Stomach (tissue), 9 donors: ENCODE results near the gene ZNF391. TPM values are rescaled to one million over a fixed set of nuclear protein-coding genes. Genes with fewer than 3 reads are reported as not detected.

ENCODE experiments used
- DNase-seq, 2 donors: peaks; one replicate each; pipeline versions ENCODE4 v3.0.0 to v3.0.0-alpha.2; 2013 to 2019
- H3K27ac ChIP-seq, 5 donors: fragments of 200-600 bp in 4 of 5; sonication (generic) in 4 of 5; one replicate each; pipeline ENCODE4 v1.5.1; 2013 to 2019; ENCODE audit warnings: mild to moderate bottlenecking in 1 of 5, moderate library complexity in 1 of 5
- H3K27me3 ChIP-seq, 3 donors: fragments of 200-600 bp; sonication (generic); one replicate each; pipeline ENCODE4 v1.5.1; 2017 to 2019; ENCODE audit warnings: mixed run types in 1 of 3
- H3K36me3 ChIP-seq, 4 donors: fragments of 200-600 bp; sonication (generic); 1 replicate in 3 of 4; 2 replicates in 1 of 4; pipeline ENCODE4 v1.5.1; 2016 to 2019
- H3K4me1 ChIP-seq, 4 donors: fragments of 200-600 bp; sonication (generic); one replicate each; pipeline ENCODE4 v1.5.1; 2016 to 2019
- H3K4me3 ChIP-seq, 4 donors: fragments of 200-600 bp; sonication (generic) in 3 of 4; one replicate each; pipeline ENCODE4 v1.5.1; 2016 to 2019; ENCODE audit warnings: mild to moderate bottlenecking in 1 of 4
- H3K9me3 ChIP-seq, 4 donors: fragments of 200-600 bp; sonication (generic); one replicate each; pipeline ENCODE4 v1.5.1; 2016 to 2019
- EP300 ChIP-seq: sonication (generic); formaldehyde crosslinking; IDR thresholded peaks from one replicate; pipeline ENCODE4 v1.6.1; 2017; ENCODE audit warnings: antibody characterized with exemption
- POLR2A ChIP-seq, 4 donors: fragments of 450-650 bp; IDR thresholded peaks; one replicate each; pipeline ENCODE4 v1.6.1; 2016; ENCODE audit warnings: antibody characterized with exemption in 4 of 4, control low read depth in 2 of 4, mild to moderate bottlenecking in 1 of 4, moderate library complexity in 1 of 4
- POLR2AphosphoS5 ChIP-seq, 3 donors: sonication (generic); formaldehyde crosslinking; IDR thresholded peaks; one replicate each; pipeline ENCODE4 v1.6.1; 2016; ENCODE audit warnings: antibody characterized with exemption in 3 of 3
- WGBS, 5 donors: extraction: QIAGEN DNeasy Blood & Tissue Kit in 3 of 5; methylation state at CpG; one replicate each; pipeline versions ENCODE4 v1.1.5 to v1.1.7; 2013 to 2018; 5-methylcytosine and 5-hydroxymethylcytosine counted together
- intact Hi-C: fragments of 100-400 bp; cut with DNase I; formaldehyde crosslinking; loops from one replicate; pipeline ENCODE4 v1.15.1; 2023; ENCODE audit warnings: low total_unique reads
- polyA plus RNA-seq, 3 donors: library from polyadenylated mRNA; stranded (reverse); fragments of 200-250 nt; gene quantifications; one replicate each; pipeline ENCODE4 v1.2.3, GENCODE V29; 2013
- total RNA-seq, 5 donors: library from RNA; depleted of rRNA; stranded (reverse); fragments of >200 nt; gene quantifications; one replicate each; pipeline versions ENCODE4 v1.1.0 to v1.2.3, GENCODE V29; 2014 to 2016
- TF ChIP-seq, protein P1 (sequence below), 7 experiments: fragments of 450-650 bp in 4 of 7; fragments of 200-600 bp in 3 of 7; sonication (generic) in 3 of 7; IDR thresholded peaks; one replicate each; pipeline ENCODE4 v1.5.1; 2016 to 2019; ENCODE audit warnings: antibody characterized with exemption in 7 of 7, control low read depth in 2 of 7, mild to moderate bottlenecking in 1 of 7
- donor health status: healthy with polysubstance abuse.
- donor health status: Bipolar disorder and iron deficiency.
- donor health status: healthy.

The ZNF391 gene
- total and polyA plus RNA-seq, 8 donors: under 0.01 to 1.9 (median 0.82) TPM

DNA sequence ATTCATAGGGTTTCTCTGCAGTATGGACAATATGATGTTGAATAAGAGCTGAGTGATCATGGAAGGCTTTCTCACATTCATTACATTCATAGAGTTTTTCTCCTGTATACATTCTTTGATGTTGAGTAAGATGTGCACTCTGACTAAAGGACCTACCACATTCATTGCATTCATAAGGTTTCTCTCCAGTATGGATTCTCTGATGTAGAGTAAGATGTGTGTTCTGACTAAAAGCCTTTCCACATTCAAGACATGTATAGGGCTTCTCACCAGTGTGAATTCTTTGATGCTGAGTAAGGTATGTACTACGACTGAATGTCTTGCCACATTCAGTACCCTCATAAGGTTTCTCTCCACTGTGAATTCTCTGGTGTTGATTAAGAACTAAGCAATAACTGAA is 29.3 kb upstream of the ZNF391 start:
- Histone ChIP-seq H3K27ac (no peak overlapping the region), H3K9me3 (peaks cover 0 to 57% (median 43%) of the 10 kb centered on the region in 4 donors), H3K4me1 (no peaks in the 10 kb centered on the region), H3K36me3 (peaks cover 13 to 60% (median 50%) of the 10 kb centered on the region in 4 donors), H3K27me3 (no peaks in the 10 kb centered on the region), H3K4me3 (no peak overlapping the region)
- intact Hi-C loops: no loop called here
- DNase-seq: no peak
- TF ChIP-seq, protein P1, sequence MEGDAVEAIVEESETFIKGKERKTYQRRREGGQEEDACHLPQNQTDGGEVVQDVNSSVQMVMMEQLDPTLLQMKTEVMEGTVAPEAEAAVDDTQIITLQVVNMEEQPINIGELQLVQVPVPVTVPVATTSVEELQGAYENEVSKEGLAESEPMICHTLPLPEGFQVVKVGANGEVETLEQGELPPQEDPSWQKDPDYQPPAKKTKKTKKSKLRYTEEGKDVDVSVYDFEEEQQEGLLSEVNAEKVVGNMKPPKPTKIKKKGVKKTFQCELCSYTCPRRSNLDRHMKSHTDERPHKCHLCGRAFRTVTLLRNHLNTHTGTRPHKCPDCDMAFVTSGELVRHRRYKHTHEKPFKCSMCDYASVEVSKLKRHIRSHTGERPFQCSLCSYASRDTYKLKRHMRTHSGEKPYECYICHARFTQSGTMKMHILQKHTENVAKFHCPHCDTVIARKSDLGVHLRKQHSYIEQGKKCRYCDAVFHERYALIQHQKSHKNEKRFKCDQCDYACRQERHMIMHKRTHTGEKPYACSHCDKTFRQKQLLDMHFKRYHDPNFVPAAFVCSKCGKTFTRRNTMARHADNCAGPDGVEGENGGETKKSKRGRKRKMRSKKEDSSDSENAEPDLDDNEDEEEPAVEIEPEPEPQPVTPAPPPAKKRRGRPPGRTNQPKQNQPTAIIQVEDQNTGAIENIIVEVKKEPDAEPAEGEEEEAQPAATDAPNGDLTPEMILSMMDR (IDR thresholded peaks at IDR 0.05): no peak
- TF ChIP-seq EP300: no peak
- no peak for TF ChIP-seq POLR2A (IDR thresholded peaks at IDR 0.05)
- no peak for TF ChIP-seq POLR2AphosphoS5 (IDR thresholded peaks at IDR 0.05)
- WGBS, 5 donors: 85 to 94% (median 88%) methylated on average over 1 of the region's 1 CpG

DNA sequence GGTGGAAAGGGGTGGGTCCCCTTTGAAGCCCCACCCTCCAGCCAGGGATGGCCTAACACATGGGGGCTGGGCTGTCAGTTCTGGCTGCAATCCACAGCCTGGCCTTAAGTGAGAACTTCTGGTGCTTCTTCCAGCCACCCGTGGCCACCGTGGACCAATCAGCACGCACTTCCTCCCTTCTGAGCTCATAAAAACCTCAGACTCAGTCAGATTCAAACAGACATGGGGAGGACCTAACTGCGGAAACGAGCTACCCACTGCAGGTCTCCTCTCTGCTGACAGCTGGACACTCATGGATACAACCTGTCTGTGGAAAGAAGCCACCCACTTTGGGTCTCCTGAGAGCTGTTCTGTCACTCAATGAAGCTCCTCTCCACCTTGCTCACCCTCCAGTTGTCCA is 20.4 kb upstream of the ZNF391 start:
- H3K9me3 ChIP-seq: peaks cover 0 to 13% (median 5%) of the 10 kb centered on the region in 4 donors

GRCh38 chr6:27370391-27370790 is 18.2 kb upstream of the ZNF391 start:
- H3K9me3 ChIP-seq: peaks cover 0 to 13% (median 4%) of the 10 kb centered on the region in 4 donors
- no peak for DNase-seq
- H3K27ac ChIP-seq: no peak overlapping the region
- no peak overlapping the region for H3K4me3 ChIP-seq
- peaks cover 0 to 35% (median 24%) of the 10 kb centered on the region in 4 donors for H3K36me3 ChIP-seq
- H3K4me1 ChIP-seq: peaks cover 6 to 13% (median 11%) of the 10 kb centered on the region in 4 donors
- intact Hi-C loops: no loop called here
- TF ChIP-seq, protein P1 (IDR thresholded peaks at IDR 0.05): no peak
- TF ChIP-seq EP300 (no peak), POLR2AphosphoS5 (IDR thresholded peaks at IDR 0.05) (no peak), POLR2A (IDR thresholded peaks at IDR 0.05) (no peak)
- WGBS, 5 donors: 92 to 95% (median 94%) methylated on average over 4 of the region's 4 CpGs
- H3K27me3 ChIP-seq: peaks cover 0 to 7% (median 0%) of the 10 kb centered on the region in 3 donors

More for the DNA sequence above, 20.4 kb upstream of the ZNF391 start:
- intact Hi-C loops: no loop called here
- peaks cover 0 to 51% (median 34%) of the 10 kb centered on the region in 4 donors for H3K36me3 ChIP-seq
- TF ChIP-seq POLR2A (IDR thresholded peaks at IDR 0.05): no peak
- no peak for TF ChIP-seq EP300
- no peak for TF ChIP-seq POLR2AphosphoS5 (IDR thresholded peaks at IDR 0.05)
- TF ChIP-seq, protein P1 (IDR thresholded peaks at IDR 0.05): no peak
- 91 to 97% (median 94%) methylated on average over 5 of the region's 5 CpGs for WGBS, 5 donors
- no peak overlapping the region for H3K27ac ChIP-seq
- H3K4me1 ChIP-seq: no peaks in the 10 kb centered on the region
- H3K4me3 ChIP-seq: no peak overlapping the region
- H3K27me3 ChIP-seq: no peaks in the 10 kb centered on the region
- no peak for DNase-seq

- Histone ChIP-seq H3K36me3 (peaks cover 0 to 4% (median 0%) of the 10 kb centered on the region in 4 donors), H3K4me1 (peaks cover 6 to 17% (median 14%) of the 10 kb centered on the region in 4 donors), H3K4me3 (peak overlapping the region; percentile 66 to 85 (median 81)), H3K9me3 (no peaks in the 10 kb centered on the region), H3K27me3 (peaks cover 0 to 7% (median 0%) of the 10 kb centered on the region in 3 donors), H3K27ac (peak overlapping the region; percentile 57 to 82 (median 79))
- TF ChIP-seq, protein P1 (IDR thresholded peaks at IDR 0.05): no peak
- TF ChIP-seq POLR2AphosphoS5 (IDR thresholded peaks at IDR 0.05): peak; percentile 16 to 78 (median 64)
- TF ChIP-seq POLR2A (IDR thresholded peaks at IDR 0.05): no peak
- whole genome bisulfite sequencing, 5 donors: 1 to 2% (median 2%) methylated on average over 31 of the region's 31 CpGs
- peak; percentile 84 to 94 for DNase-seq
- intact Hi-C loops: no loop called here
These were observed 13.5 kb upstream of the ZNF391 start for GRCh38 chr6:27374824-27375612.
